DOHH2 (cell line): ENCODE results near the gene ZIC5.

Experiments
- CTCF ChIP-seq: fragments of 200-600 bp; sonication (generic); IDR thresholded peaks from one replicate; pipeline ENCODE4 v1.5.1; 2014; ENCODE audit warnings: antibody characterized with exemption, mild to moderate bottlenecking, low read depth, low read length; ENCODE audit not compliant: poor library complexity, severe bottlenecking
- EZH2phosphoT487 ChIP-seq: fragments of 200-600 bp; sonication (generic); IDR thresholded peaks from 2 replicates; pipeline ENCODE4 v1.6.1; 2017; ENCODE audit warnings: borderline replicate concordance, mild to moderate bottlenecking, antibody characterized with exemption, low read length, moderate library complexity, mixed read lengths

DNA sequence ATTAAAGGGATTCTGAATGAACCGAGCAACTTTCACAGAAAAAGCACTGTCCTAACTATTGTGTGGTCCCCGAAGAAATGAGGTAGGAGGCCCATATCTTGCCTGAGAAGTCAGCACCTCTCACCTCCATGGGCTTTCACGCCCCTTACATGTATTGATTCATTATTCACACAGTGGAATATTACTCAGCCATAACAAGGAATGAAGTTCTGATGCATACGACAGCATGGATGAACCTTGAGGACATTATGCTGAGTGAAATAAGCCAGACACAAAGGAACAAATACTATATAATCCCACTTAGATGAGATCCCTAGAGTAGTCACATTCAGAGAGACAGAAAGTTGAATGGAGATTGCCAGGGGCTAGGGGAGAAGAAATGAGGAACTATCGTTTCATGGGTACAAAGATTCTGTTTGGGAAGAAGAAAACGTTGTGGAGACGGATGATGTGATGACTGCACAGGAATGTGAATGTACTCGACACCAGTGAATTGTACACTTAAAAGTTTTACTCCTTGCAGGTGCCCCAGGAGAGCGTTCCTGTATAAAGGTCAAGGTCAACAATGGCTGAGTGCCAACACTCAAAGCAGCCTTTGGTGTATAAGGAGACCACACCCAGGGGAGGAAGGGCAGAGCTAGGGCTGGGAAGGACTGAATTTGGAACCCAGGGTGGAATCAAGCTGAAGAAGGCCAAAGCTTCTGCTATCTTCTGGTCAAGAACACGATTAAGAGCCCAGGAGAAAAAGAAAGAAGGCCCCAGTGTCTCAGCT lies 22.5 kb downstream of the ZIC5 start:
- no peak for TF ChIP-seq CTCF
- no peak for TF ChIP-seq EZH2phosphoT487
